ENCODE measurements around the gene FHIP1A. TPM values are rescaled to one million over a fixed set of nuclear protein-coding genes. Genes with fewer than 3 reads are reported as not detected.

Gene FHIP1A
- total and polyA plus RNA-seq, 7 donors: 0.51 to 46.7 (median 37.7) TPM

DNA sequence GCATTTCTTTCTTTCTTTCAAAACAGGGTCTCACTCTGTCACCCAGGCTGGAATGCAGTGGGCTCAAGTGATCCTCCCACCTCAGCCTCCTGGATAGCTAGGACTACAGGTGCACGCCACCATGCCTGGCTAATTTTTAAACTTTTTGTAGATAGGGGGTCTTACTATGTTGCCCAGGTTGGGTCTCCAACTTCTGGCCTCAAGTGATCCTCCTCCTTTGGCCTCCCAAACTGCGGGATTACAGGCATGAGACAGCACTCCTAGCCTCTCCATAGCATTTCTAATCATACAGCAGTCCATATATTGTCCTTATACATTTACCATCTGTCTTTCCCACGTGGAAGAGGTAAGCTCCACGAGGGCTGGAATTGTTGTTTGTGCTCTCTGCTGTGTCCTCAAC is 2.0 kb upstream of the FHIP1A start:
- TF ChIP-seq, protein P1, sequence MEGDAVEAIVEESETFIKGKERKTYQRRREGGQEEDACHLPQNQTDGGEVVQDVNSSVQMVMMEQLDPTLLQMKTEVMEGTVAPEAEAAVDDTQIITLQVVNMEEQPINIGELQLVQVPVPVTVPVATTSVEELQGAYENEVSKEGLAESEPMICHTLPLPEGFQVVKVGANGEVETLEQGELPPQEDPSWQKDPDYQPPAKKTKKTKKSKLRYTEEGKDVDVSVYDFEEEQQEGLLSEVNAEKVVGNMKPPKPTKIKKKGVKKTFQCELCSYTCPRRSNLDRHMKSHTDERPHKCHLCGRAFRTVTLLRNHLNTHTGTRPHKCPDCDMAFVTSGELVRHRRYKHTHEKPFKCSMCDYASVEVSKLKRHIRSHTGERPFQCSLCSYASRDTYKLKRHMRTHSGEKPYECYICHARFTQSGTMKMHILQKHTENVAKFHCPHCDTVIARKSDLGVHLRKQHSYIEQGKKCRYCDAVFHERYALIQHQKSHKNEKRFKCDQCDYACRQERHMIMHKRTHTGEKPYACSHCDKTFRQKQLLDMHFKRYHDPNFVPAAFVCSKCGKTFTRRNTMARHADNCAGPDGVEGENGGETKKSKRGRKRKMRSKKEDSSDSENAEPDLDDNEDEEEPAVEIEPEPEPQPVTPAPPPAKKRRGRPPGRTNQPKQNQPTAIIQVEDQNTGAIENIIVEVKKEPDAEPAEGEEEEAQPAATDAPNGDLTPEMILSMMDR (IDR thresholded peaks at IDR 0.05): no peak
- H3K27ac ChIP-seq: peak overlapping the region; percentile 85
- no peaks in the 10 kb centered on the region for H3K27me3 ChIP-seq (ENCODE audit: insufficient read depth in 3 of 3, low read length in 2 of 3)
- no peaks in the 10 kb centered on the region for H3K36me3 ChIP-seq (ENCODE audit: insufficient read depth in 1 of 2, low read depth in 1 of 2)
- 89 to 93% (median 93%) methylated on average over 4 of the region's 4 CpGs for WGBS, 3 donors
- H3K4me1 ChIP-seq: peaks cover 10% of the 10 kb centered on the region
- H3K4me3 ChIP-seq: no peak overlapping the region
- ATAC-seq: no peak
- H3K9me3 ChIP-seq: no peaks in the 10 kb centered on the region
- no peak for DNase-seq
- intact Hi-C loops (cut with DNase I): loop anchor here (5.0 to 10.0 kb wide), 3 partner anchors 45 to 198 kb away; no protein-coding TSS in a partner anchor

DNA sequence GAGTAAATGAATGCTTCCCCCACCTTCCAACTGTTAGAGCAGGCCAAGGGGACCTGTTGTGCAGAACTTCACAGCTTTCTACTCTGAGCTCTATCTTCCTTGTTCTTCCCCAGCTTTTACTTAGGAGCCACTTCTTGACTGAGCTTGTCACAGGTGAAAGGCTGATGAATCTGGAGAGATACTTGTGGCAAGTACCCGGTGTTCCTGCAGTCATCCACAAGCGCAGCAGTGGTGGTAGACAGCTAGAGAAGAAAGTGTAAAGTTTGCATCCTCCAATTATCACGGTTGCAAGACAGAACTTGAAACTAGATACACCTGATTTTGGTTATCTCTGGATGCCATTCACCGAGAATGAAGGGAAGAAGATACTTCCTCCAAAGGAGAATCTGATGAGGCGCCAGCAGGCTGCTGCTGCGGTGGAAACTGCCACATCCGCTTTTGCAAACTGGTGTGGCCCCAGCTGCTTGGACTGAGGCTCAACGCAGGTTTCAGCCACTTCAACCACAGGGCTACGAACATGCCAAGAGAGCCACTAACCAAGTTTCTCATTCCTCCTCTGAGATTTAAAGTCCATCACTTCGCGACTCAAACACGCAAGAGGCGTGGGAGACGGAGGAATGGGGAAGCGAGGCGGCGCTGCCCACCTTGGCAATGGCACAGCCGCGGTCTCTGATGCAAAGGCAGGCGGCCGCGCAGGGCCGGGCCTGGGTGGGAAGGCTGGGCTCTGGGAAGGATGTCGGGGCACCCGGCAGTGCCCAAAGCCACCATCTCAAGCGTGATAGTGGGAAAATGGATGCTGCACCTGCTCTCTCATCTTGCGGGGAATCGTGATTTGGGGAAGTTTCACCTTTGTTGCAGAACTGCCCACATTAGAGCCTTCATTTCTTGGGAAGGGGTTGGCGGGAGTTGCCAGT is 1.3 kb upstream of the FHIP1A start:
- 31 to 39% (median 35%) methylated on average over 29 of the region's 29 CpGs for WGBS, 3 donors
- TF ChIP-seq, protein P1 (IDR thresholded peaks at IDR 0.05): no peak
- no peaks in the 10 kb centered on the region for H3K27me3 ChIP-seq (ENCODE audit: insufficient read depth in 3 of 3, low read length in 2 of 3)
- DNase-seq (peak in 1 of 2 donors; percentile 24), ATAC-seq (peak in 2 of 4 donors; percentile 11 to 17)
- peak overlapping the region; percentile 85 for H3K27ac ChIP-seq
- peak overlapping the region; percentile 74 for H3K4me3 ChIP-seq
- intact Hi-C loops (cut with DNase I): loop anchor here (5.0 to 10.0 kb wide), 3 partner anchors 45 to 197 kb away; no protein-coding TSS in a partner anchor
- H3K9me3 ChIP-seq: no peaks in the 10 kb centered on the region
- peaks cover 6% of the 10 kb centered on the region for H3K4me1 ChIP-seq
- no peaks in the 10 kb centered on the region for H3K36me3 ChIP-seq (ENCODE audit: insufficient read depth in 1 of 2, low read depth in 1 of 2)

DNA sequence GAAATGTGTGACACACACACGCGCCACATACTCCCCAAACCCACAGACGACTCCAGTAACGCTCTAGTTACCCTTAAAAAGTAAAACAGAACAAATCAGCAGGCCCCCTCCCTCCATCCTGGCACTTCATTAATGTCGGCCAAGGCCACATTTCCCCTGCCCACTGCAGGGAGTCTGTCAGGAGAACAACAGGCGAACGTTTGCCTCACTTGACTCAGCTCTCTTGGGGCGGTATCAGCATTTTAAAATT is 671 bp upstream of the FHIP1A start:
- peaks cover 10% of the 10 kb centered on the region for H3K4me1 ChIP-seq
- no peaks in the 10 kb centered on the region for H3K9me3 ChIP-seq
- peak overlapping the region; percentile 74 for H3K4me3 ChIP-seq
- intact Hi-C loops (cut with DNase I): loop anchor here (5.0 to 10.0 kb wide), 3 partner anchors 46 to 196 kb away; no protein-coding TSS in a partner anchor
- H3K36me3 ChIP-seq (ENCODE audit: insufficient read depth in 1 of 2, low read depth in 1 of 2): no peaks in the 10 kb centered on the region
- H3K27ac ChIP-seq: peak overlapping the region; percentile 85
- no peaks in the 10 kb centered on the region for H3K27me3 ChIP-seq (ENCODE audit: insufficient read depth in 3 of 3, low read length in 2 of 3)
- TF ChIP-seq, protein P1 (IDR thresholded peaks at IDR 0.05): no peak
- 4 to 5% (median 4%) methylated on average over 8 of the region's 8 CpGs for WGBS, 3 donors
- ATAC-seq (no peak), DNase-seq (no peak)

DNA sequence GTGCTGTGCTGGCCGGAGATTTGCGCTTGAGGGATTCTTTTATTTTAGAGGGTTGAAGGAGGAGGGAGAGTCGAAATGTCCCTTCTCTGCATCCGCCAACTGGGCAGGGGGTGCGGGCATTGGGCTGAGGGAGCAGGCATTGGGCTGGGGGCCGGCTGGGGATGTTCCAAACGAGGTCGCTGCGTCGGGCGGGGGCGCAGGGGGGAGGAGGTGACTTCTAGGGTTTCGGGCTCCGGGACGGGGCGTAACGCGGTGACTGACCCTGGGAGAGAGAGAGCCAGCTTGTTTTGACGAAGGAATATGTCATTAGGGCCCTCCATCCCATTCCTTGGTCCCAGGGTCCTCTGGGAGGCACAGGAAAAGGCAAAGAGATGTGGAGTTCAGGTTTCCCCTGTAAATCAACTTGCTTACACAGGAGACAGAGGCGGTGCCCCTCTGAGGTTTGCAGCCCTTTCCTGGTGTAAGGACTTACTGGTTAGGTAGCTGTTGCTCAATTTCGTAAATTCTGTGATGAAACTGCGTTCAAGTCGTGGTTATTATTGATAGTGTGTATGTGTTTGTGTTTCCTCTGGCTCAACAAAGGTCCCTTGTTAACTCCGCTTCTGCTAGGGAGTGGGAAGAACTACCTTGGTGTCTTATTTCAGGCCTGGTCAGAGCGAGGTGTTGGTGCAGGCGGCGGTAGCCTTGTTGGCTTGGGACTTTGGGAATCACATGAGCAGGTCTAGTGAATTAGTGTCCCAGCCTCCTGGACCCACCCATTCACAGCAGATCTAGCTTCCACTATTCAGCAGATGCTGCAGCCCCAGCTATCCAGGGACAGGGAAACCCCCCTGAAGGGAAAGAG is 716 bp downstream of the FHIP1A start:
- Histone ChIP-seq H3K4me1 (peaks cover 19% of the 10 kb centered on the region), H3K4me3 (peak overlapping the region; percentile 74), H3K36me3 (ENCODE audit: insufficient read depth in 1 of 2, low read depth in 1 of 2) (no peaks in the 10 kb centered on the region), H3K27me3 (ENCODE audit: insufficient read depth in 3 of 3, low read length in 2 of 3) (no peaks in the 10 kb centered on the region), H3K27ac (peak overlapping the region; percentile 85), H3K9me3 (no peaks in the 10 kb centered on the region)
- 3 to 7% (median 3%) methylated on average over 26 to 27 of the region's 27 CpGs for WGBS, 3 donors
- TF ChIP-seq, protein P1 (IDR thresholded peaks at IDR 0.05): no peak
- intact Hi-C loops (cut with DNase I): loop anchor here (5.0 to 10.0 kb wide), 3 partner anchors 47 to 195 kb away; no protein-coding TSS in a partner anchor
- ATAC-seq (peak; percentile 19 to 64 (median 51)), DNase-seq (peak; percentile 14 to 55)

Data from psoas muscle (tissue), 8 donors.